Stimulated activated CD8-positive, alpha-beta memory T cell treated with anti-CD3 and anti-CD28 coated beads, Interleukin-7, amount 100 ng/mL, for 4 hours (primary cell): ENCODE results near the gene SCNN1G.

ENCODE experiments used
- DNase-seq, 2 donors: peaks; one replicate each; pipeline ENCODE4 v3.0.0-alpha.2; 2020; ENCODE audit warnings: low read depth in 2 of 2

Gene SCNN1G

GRCh38 chr16:23152386-23153178 lies 30.0 kb upstream of the SCNN1G start:
- DNase-seq = no peak

- DNase-seq = no peak
Measured at GRCh38 chr16:23155445-23156049, 27.0 kb upstream of the SCNN1G start.

- DNase-seq = no peak
Measured at GRCh38 chr16:23156110-23156509, 26.4 kb upstream of the SCNN1G start.

GRCh38 chr16:23156946-23157460 lies 25.5 kb upstream of the SCNN1G start:
- DNase-seq = no peak

- no peak for DNase-seq
Measured at GRCh38 chr16:23158114-23158513, 24.4 kb upstream of the SCNN1G start.

- no peak for DNase-seq
Measured at GRCh38 chr16:23160082-23160481, 22.5 kb upstream of the SCNN1G start.

- DNase-seq = no peak
Measured at GRCh38 chr16:23160574-23160973, 22.0 kb upstream of the SCNN1G start.

- no peak for DNase-seq
Measured at GRCh38 chr16:23163921-23164320, 18.6 kb upstream of the SCNN1G start.

- no peak for DNase-seq
Measured at GRCh38 chr16:23164736-23165135, 17.8 kb upstream of the SCNN1G start.

GRCh38 chr16:23172583-23172982 lies 10.0 kb upstream of the SCNN1G start:
- no peak for DNase-seq

- DNase-seq = no peak
Measured at GRCh38 chr16:23172994-23173393, 9.6 kb upstream of the SCNN1G start.

GRCh38 chr16:23174622-23175021 lies 7.9 kb upstream of the SCNN1G start:
- no peak for DNase-seq

- DNase-seq = no peak
Measured at GRCh38 chr16:23175651-23176050, 6.9 kb upstream of the SCNN1G start.

- no peak for DNase-seq
Measured at GRCh38 chr16:23181506-23181905, 1.0 kb upstream of the SCNN1G start.

GRCh38 chr16:23182206-23182678 lies 303 bp upstream of the SCNN1G start:
- DNase-seq = peak; percentile 16 to 34

GRCh38 chr16:23183543-23183862 lies 958 bp downstream of the SCNN1G start:
- DNase-seq = no peak

- no peak for DNase-seq
Measured at GRCh38 chr16:23185656-23186055, 3.1 kb downstream of the SCNN1G start.

GRCh38 chr16:23186171-23186570 lies 3.6 kb downstream of the SCNN1G start:
- DNase-seq = no peak

GRCh38 chr16:23187341-23187740 lies 4.8 kb downstream of the SCNN1G start:
- no peak for DNase-seq

- DNase-seq = no peak
Measured at GRCh38 chr16:23188911-23189310, 6.4 kb downstream of the SCNN1G start.

- no peak for DNase-seq
Measured at GRCh38 chr16:23194497-23195221, 12.1 kb downstream of the SCNN1G start.

- DNase-seq = no peak
Measured at GRCh38 chr16:23195366-23195978, 12.9 kb downstream of the SCNN1G start.
